ENCODE measurements around the gene STEAP2. TPM values are rescaled to one million over a fixed set of nuclear protein-coding genes. Genes with fewer than 3 reads are reported as not detected.

The STEAP2 gene
- total and polyA plus RNA-seq, 2 of the 4 experiments (the other 2 are of a cell fraction) = 1.8 to 3.9 TPM

DNA sequence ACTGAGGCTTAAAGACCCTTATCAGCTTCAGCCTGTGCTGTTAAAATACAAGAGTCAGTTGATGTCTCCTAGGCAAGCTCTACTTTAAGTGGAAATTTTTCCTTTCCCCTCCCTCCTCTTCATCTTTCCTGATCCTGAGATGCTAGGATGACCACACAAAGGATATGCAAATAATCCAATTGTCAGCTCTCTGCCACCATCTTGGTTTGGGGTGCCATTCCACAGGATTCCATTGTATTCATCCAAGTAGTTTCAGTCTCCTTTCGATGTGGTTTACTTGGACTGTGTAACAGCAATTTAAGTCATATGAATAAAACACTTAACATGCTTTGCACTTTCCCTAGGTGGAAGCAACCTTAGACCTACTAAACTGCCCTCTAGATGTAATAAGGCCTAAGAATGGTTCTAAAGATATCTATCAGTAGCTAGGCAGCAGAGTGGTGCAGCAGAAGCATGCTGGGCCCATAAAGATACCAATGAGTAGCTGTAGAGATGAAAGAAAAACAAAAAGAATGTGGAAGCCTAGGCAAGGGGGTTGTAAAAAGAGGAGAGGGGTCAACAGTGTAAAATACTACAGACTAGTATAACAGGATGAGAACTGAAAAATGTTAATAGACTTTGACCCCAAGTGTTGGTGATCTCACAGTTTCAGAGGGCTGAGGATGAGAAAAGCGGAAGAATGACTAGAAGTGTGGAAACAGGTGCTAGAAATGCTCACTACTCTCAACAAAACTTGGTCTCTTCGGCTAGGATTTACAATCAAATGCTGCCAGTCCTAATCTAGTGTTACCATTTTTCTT is 31.0 kb downstream of the STEAP2 start:
- CTCF ChIA-PET = interaction anchor here (1.3 kb wide), 1 partner anchor 11 kb away, joined by 3 read pairs; no protein-coding TSS in a partner anchor

More for the DNA sequence above, 31.0 kb downstream of the STEAP2 start:
- no peak overlapping the region for H3K18ac ChIP-seq (ENCODE audit: low read depth, low read length)
- no peak overlapping the region for H4K91ac ChIP-seq (ENCODE audit: insufficient read depth, low read depth, low read length)
- H3K36me3 ChIP-seq (ENCODE audit: control insufficient read depth, insufficient read depth, low read length) = no peaks in the 10 kb centered on the region
- no peaks in the 10 kb centered on the region for H3K79me1 ChIP-seq (ENCODE audit: low read depth in 1 of 2, low read length in 2 of 2)
- in situ Hi-C loops (cut with MboI; ENCODE audit: low sequenced_read_pairs) = no loop called here
- H3K14ac ChIP-seq (replicated peaks; ENCODE audit: low read depth, low read length) = no peak overlapping the region
- H2BK15ac ChIP-seq (ENCODE audit: low read depth, low read length) = no peak overlapping the region
- no peak overlapping the region for H3K4ac ChIP-seq (ENCODE audit: low read depth, low read length)
- WGBS, 2 experiments (ENCODE audit: extremely low coverage in 2 of 2, insufficient read length in 1 of 2) = no CpG with 5 or more reads among the region's 3 CpGs
- H2AFZ ChIP-seq (replicated peaks; ENCODE audit: low read length, poor library complexity) = no peak overlapping the region
- ATAC-seq (ENCODE audit: low read depth) (no peak), DNase-seq (no peak)
- H3K4me3 ChIP-seq (ENCODE audit: insufficient read depth, low read depth, low read length) = no peak overlapping the region
- TF ChIP-seq MAZ (IDR thresholded peaks at IDR 0.05; ENCODE audit: borderline replicate concordance, low read depth, low read length) = no peak
- TF ChIP-seq NFE2L2 (IDR thresholded peaks at IDR 0.05; ENCODE audit: low read depth, low read length) = no peak
- TF ChIP-seq CEBPB (IDR thresholded peaks at IDR 0.05; ENCODE audit: low read depth, low read length) = no peak
- no peak for TF ChIP-seq MXI1 (IDR thresholded peaks at IDR 0.05; ENCODE audit: borderline replicate concordance, low read depth, low read length)
- TF ChIP-seq FOS (IDR thresholded peaks at IDR 0.05; ENCODE audit: low read depth, low read length) = no peak
- TF ChIP-seq RCOR1 (IDR thresholded peaks at IDR 0.05; ENCODE audit: insufficient replicate concordance, low read length) = no peak
- TF ChIP-seq RAD21 (IDR thresholded peaks at IDR 0.05; ENCODE audit: low read length) = no peak
- no peak for TF ChIP-seq SMC3 (IDR thresholded peaks at IDR 0.05; ENCODE audit: low read depth, low read length)
- no peak for TF ChIP-seq BHLHE40 (IDR thresholded peaks at IDR 0.05; ENCODE audit: low read depth, low read length)
- TF ChIP-seq CHD1 (IDR thresholded peaks at IDR 0.05; ENCODE audit: low read depth, low read length) = no peak
- no peak for TF ChIP-seq USF2 (IDR thresholded peaks at IDR 0.05; ENCODE audit: low read depth, low read length)
- no peak for TF ChIP-seq ELK1 (IDR thresholded peaks at IDR 0.05; ENCODE audit: borderline replicate concordance, low read depth, low read length)
- TF ChIP-seq POLR2A (IDR thresholded peaks at IDR 0.05; ENCODE audit: low read depth, low read length) = no peak
- no peak for TF ChIP-seq CTCF (conservative IDR thresholded peaks at IDR 0.05; ENCODE audit: low read depth, low read length)
- TF ChIP-seq RFX5 (IDR thresholded peaks at IDR 0.05; ENCODE audit: low read depth, low read length) = no peak
- no peak for TF ChIP-seq MAFK (IDR thresholded peaks at IDR 0.05; ENCODE audit: low read depth, low read length)
- no peaks in the 10 kb centered on the region for H3K9me1 ChIP-seq (ENCODE audit: insufficient read depth, low read length)
- no peaks in the 10 kb centered on the region for H4K20me1 ChIP-seq (ENCODE audit: insufficient read depth, low read length)
- intact Hi-C loops (cut with micrococcal nuclease) = no loop called here
- no peaks in the 10 kb centered on the region for H3K4me1 ChIP-seq (ENCODE audit: control insufficient read depth, insufficient read depth, low read length)
- H3K27ac ChIP-seq (ENCODE audit: insufficient read depth, low read length) = no peak overlapping the region
- no peak overlapping the region for H2BK120ac ChIP-seq (ENCODE audit: low read depth, low read length)
- POLR2A ChIA-PET (ENCODE audit: unreplicated experiment) = no interaction called here
- no peak overlapping the region for H3K23ac ChIP-seq (ENCODE audit: low read depth, low read length)
- no peak overlapping the region for H2AK9ac ChIP-seq (replicated peaks; ENCODE audit: low read depth, low read length, poor library complexity)
- no peaks in the 10 kb centered on the region for H3K9me3 ChIP-seq (ENCODE audit: control insufficient read depth, insufficient read depth, low read length)
- no peak overlapping the region for H4K5ac ChIP-seq (ENCODE audit: low read depth, low read length)
- no peaks in the 10 kb centered on the region; the same call in none of the 2 replicates for H3K27me3 ChIP-seq (ENCODE audit: control insufficient read depth, insufficient read depth, low read length)
- H2BK5ac ChIP-seq (ENCODE audit: low read depth, low read length, poor library complexity, severe bottlenecking) = no peak overlapping the region
- no peak overlapping the region for H4K8ac ChIP-seq (ENCODE audit: low read depth in 2 of 2, low read length in 2 of 2)
- no peak overlapping the region for H3K4me2 ChIP-seq (ENCODE audit: low read depth, low read length)
- BruUV-seq (replicated peaks) = no TSS peak
- H2AK5ac ChIP-seq (ENCODE audit: low read depth, low read length) = no peak overlapping the region
- H2BK20ac ChIP-seq (ENCODE audit: low read depth, low read length) = no peak overlapping the region
- H3K56ac ChIP-seq (ENCODE audit: extremely low read depth, insufficient read depth, low read length) = no peak overlapping the region
- no peak overlapping the region for H3K9ac ChIP-seq (ENCODE audit: low read depth, low read length)
- dilution Hi-C loops (cut with HindIII; ENCODE audit: low sequenced_read_pairs, unreplicated experiment) = no loop called here

Data from IMR-90 (cell line).